OCI-LY1 (cell line): ENCODE measurements around the gene CHST3.

Experiments
- CTCF ChIP-seq: fragments of 200-600 bp; sonication (generic), shearing (Covaris generic); IDR thresholded peaks from 2 replicates; pipeline ENCODE4 v1.5.1; 2017; ENCODE audit warnings: mild to moderate bottlenecking, antibody characterized with exemption, low read length, moderate library complexity, mixed read lengths
- EZH2 ChIP-seq: fragments of 200-600 bp; sonication (generic), shearing (Covaris generic); IDR thresholded peaks from 2 replicates; pipeline ENCODE4 v1.8.0; 2017; ENCODE audit warnings: borderline replicate concordance, mixed run types, mild to moderate bottlenecking, antibody characterized with exemption, low read length, moderate library complexity, mixed read lengths

- no peak for TF ChIP-seq EZH2
- TF ChIP-seq CTCF, result no peak
Observed at GRCh38 chr10:71939304-71939703, 24.9 kb upstream of the CHST3 start.
